HG02840 (cell line): ENCODE measurements around the gene SPAG16.
"Not testable (repeated sequence)": the region's sequence is repeated elsewhere in the genome, so short reads cannot be mapped to it uniquely, and the experiment has no call there.

Source experiments
- ATAC-seq: cut with Tn5 transposase; IDR thresholded peaks from one replicate; pipeline ENCODE4 v1.9.1; 2021; ENCODE audit warnings: mild to moderate bottlenecking, moderate library complexity, moderate number of reproducible peaks; ENCODE audit not compliant: unreplicated experiment, low FRiP score

Gene SPAG16

DNA sequence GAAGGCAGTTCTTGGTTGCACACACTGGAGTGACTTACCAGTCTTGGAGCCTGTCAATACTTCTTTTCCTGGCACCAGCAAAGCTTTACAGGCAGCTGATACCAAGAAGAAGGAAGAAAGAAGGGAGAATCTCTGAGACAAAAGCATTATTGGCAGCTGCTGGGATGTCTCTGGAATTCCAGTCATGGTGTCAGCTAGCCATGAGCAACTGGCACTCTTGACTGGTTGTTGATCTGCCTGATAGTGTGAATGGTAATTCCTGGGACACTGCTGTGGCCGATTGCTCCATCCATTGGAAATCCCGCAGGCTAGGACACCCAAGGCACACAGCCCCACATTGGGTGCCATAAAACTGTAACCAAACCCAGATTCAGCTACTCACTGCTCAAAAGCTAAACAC is 17.8 kb upstream of the SPAG16 start:
- ATAC-seq = no peak

DNA sequence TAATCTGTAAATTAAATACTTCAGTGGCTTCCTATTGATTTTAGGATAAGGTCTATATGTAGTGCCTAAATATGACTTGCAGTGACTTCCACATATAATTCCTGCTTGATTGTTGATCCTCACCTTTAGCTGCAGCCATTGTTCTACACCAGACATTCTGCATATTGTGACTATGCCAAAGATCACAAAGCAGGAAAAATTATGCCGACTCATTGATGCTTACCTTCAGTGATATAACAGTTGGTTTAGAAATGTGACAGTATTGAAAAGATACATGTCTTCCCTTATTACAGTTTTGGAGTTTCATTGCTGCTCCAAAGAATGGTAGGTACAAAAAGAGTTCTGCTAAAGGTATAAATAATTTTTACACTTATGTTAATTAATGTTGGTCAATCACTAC is 12.3 kb upstream of the SPAG16 start:
- ATAC-seq = no peak

DNA sequence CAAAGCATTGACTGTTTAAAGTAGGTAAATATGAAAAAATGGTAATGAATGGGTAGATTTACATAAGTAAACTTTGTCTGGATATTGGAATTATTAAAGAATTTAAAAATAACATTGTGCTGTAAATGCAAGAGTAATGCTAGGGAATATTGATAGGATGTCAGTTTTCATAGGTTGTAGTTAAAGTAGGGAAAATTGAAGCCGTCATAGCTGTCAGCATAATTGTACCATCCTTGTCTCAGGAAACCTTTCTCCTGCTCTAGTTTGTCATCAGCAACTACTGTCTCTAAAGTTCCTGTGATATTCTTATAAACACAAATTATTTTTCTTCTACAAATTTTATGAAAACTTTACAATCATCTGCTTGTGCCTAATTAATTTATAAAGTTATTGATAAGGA is 10.1 kb upstream of the SPAG16 start:
- ATAC-seq = no peak

DNA sequence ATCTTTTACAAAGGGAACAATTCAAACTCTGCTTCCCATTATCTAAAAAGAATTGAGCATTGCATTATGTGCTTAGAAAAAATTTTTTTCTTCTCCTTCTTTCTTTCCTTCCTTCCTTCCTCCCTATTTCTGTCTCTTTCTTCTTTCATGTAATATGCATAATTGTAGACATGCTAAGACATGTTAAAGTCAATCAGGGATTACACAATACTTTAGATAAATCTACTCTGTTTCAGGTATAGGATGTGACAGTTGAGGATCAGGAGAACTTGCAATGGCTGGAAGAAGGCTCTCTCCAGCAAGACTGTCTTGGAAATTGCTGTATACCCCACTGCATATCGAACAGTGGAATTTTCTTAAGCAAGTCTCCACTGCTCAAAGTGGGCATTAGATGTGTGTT is 9.0 kb upstream of the SPAG16 start:
- ATAC-seq = no peak

DNA sequence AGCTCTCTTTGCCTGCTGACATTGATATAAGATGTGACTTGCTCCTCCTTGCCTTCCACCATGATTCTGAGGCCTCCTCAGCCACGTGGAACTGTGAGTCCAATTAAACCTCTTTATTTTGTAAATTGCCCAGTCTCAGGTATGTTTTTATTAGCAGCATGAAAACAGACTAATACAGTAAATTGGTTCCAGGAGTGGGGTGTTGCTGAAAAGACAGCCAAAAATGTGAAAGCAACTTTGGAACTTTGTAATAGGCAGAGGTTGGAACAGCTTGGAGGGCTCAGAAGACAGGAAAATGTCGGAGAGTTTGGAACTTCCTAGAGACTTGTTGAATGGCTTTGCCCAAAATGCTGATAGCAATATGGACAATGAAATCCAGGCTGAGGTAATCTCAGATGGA is 7.1 kb upstream of the SPAG16 start:
- not testable (repeated sequence) for ATAC-seq

DNA sequence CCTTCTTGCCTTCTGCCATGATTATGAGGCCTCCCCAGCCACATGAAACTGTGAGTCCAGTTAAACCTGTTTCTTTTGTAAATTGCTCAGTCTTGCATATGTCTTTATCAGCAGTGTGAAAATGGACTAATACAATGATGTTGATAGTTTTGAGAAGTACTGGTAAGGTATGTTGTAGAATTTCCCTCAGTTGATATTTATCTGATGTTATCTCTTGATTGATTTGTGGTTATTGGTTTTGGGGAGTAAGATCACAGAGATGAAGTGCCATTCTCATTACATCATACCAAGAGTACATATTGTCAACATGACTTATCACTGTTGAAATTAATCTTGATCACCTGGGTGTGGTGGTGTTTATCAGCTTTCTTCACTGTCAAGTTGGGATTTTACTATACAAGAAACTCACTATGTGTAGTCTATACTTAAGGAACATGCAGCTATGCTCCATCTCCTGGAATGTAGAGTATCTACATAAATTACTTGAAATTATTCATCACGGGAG is 5.1 kb upstream of the SPAG16 start:
- ATAC-seq = no peak

DNA sequence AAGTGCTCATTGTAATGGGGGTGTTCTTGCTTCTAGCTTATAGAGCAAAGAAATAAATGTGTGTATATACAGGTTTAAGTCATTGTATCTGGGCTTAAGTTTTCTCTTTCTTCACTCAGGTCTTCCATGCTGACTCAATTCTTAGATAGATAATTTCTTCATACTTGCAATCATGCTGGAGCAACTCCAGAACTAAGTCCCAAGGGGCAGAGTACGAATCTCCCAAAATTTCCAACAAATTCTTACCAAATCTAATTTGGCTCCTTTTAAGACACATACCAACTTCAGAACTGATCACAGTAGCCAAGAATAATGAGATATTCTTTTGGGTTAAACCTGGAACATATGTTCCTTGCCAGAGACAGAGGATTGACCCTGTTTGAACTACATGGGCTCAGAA is 4.3 kb upstream of the SPAG16 start:
- no peak for ATAC-seq

DNA sequence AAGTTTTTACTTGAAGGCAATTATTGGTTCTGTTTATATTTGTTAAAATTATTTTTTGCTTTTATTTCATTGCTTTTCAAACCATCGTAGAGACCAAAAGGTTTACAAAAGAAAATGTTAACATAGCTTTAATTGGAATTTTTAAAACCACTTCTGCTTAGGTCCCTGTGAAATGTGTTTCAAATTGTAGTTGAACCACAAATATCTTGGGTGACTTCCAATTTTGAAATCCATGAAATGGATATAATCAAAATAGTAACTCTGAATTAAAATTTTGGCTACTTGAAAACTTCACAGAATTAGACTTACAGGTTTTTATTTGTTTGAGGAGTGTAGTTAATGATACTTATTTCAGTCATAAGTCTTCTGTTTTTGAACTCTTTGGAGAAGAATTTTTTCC is 3.1 kb upstream of the SPAG16 start:
- ATAC-seq = no peak

DNA sequence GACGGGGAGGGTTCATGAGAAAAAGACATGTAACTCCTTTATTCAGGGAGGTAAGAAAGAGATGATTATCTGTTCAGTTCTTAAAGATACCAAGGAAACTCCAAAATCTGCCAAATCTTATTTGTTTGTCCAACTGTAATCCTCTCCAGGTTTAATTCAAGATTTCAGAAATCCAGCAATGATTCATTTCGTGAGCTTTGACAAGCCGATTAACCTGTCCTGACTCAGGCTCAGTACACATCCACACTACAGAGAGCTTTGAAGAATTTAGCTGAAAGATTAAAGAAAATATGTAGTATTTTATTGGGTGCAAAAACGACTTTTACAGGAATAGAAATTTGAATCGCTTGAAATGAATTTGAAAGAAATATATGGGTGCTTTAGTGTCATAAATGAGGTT is 1.1 kb downstream of the SPAG16 start:
- no peak for ATAC-seq

DNA sequence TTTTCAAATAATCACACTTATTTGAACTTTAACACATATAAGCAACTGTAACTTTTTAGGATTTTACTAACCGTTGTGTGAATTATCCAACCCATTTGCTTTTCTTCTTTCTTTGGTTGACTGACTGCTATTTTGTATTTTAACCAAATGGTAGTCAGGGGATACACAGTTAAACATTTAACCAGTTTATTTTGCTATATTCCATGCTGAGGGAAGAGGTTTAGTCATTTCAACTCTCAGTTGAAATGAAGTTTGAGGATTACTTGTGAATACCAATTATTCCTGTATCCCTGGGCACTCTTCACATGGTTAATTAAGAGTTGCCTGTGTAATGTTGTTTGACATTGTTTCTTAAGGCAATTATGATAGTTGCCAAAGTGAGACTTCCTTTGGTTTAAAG is 1.9 kb downstream of the SPAG16 start:
- ATAC-seq = no peak

DNA sequence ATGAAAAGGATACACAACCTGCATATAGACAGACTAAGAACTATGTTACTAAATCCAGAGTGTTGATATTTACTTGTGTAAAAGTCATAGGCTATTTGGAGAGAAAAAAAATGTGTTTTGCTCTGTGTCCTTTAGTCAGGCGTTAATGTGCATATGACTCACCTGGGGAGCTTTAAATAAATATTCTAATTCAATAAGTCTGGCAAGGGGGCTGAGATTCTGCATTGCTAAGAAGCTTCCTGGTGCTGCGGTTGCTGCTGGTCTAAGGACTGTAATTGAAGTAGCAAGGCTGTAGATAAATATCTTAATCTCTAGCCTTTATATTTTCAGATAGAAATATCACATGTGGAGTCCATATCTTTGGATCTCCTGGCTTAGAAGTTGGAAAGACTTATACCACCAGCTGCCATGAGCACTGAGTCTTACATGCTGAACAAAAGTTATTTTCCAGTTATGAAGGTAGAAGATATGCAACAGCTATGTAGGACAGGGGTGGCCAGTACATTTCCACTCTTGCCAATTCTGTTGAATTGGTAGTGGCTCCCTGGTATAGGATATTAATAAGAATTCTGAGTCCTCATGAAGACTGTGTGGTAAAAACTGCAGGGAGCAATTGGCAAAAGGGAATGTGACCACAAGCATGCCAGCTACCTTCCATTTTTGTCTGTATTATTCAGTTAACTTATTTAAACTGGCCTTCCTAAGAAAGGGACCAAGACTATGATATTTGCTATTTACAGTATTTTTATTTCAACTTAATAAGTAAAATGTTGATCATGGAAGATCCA is 4.8 kb downstream of the SPAG16 start:
- ATAC-seq = no peak

DNA sequence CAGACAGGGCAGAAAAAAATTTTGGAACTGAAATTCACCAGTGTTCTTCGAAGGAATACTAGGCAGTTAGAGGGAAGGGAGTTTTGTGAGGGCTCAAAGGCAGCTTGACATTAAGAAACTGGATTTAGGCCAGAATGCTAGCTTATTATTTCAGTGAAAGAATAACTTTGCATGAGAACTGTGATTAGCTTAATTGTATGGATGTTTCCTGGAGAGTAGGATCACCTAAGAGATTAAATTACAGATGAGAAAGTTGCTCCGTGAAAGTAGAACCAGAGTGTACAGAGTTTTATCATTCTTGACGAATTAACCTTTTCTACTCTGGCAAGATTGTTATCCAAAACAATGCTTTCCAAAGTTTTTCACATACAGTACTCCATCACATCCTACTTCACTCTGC is 6.2 kb downstream of the SPAG16 start:
- ATAC-seq = no peak

DNA sequence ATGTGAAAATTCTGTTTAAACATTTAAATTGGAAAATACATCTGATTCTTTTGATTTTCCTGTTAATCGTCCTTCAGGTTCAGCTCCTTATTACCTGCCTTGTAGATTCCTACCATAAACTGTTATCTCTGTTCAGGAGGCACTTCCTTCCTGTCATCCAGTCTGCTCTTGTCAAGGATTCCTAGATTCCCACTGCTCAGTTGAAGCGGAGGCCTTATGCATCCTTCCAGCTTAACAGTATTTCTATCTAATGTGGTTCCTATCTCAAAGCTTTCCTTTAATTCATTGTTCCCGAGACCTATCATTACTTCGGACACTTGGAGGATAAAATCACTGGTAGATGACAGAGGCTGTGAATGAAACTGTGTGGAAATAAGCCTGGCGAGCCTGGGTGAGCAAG is 12.0 kb downstream of the SPAG16 start:
- no peak for ATAC-seq

DNA sequence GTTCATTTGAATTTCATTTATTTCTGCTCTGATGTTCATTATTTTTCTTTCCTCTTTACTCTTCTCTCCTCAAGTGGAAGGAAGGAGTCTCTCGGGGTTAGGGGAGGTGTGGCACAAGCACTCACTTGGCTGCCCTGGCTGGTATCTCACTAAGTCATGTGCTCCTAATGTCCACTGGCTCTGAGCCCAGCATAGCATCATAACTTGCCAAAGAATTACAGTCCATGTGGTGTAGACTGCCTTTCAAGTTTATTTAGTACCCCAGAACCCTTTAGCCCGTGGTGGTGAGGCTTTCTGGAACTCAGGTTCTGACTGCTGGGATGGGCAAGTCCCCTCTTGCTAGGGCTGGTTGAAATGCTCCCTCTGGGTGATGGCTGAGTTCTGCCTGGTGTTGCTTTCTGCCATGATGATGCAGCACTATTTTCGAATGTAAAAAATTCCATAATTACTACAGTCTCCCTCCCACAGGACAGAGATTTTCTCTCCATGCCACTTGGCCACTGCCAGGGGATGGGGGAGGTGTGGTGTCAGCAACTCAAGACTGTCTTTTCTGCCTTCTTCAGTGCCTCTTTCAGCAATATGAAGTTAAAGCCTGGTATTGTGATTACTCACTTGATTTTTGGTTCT is 22.2 kb downstream of the SPAG16 start:
- ATAC-seq = no peak

DNA sequence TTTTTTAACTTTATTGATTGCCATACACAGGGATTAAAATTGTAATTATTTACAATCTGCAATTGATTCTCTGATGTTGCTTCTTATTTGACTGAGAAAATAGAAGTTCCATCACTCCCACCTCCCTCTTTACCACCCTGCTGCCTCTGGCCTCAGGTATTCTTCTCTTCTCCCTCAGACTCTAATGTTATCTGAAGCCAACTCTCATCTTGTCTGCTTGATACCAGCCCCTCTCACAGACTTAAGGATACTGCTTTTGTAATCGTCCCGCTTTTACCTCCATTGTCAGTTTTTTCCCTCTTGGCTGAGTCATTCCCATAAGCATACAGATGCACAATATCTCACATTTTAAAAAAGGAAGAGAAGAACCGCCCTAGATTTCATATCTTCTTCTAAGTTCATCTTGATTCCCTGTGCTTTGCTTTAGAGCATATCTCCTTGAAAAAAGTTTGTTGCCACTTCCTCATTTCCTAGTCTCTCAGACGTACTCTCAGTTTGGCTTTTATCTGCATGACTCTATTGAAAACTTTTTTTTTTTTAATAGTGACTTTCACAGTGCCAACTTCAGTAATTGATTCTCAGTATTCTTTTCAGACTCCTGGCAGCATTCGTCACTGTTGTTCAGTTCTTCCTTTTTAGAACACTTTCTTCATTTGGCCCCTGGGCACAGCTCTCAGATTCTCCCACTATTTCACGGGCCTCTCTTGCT is 31.1 kb downstream of the SPAG16 start:
- ATAC-seq = no peak

DNA sequence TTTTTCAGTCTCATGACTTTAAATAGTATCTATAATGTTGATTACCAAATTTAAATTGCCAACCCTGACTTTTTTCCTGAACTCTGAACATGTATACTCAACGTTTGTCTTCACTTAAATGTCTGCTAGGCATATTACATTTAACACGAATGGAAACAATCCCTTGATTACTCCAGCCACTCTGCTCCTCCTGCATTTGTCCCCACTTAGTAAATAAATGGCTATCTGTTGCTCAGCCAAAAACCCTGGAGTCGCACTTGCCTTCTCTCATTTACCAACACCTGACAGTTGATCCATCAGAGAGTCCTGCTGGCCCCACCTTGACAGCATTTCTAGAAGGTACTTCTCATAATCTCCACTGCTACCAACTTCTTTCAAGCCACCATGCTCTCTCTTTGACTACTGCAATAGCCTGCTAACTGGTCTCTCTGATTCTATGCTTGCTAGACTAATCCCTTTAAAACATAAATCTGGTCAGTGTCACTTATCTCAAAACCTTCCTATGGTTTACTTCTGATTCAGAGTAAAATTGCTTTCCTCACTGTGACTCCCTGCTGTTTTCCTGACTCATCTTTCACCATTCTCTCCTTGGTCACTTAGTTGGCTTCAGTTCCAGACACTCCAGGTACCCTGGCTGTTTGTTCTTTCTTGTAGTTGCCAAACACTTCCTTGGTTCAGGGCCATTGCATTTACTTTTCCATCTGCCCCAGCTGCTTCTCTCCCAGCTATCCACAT is 31.9 kb downstream of the SPAG16 start:
- ATAC-seq = no peak

DNA sequence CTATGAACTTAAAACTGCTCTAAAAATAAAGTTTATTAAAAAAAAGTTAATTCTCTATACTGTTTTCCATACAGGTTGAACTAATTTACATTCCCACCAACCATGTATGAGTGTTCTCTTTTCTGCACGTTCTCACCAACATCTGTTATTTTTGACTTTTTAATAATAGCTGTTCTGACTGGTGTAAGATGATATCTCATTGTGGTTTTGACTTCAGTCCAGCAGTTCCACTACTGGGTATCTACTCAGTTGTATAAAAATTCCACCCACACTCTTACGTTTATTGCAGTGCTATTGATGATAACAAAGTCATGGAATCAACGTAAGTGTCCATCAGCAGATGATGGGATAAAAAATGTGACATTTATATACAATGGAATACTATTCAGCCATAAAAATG is 33.7 kb downstream of the SPAG16 start:
- ATAC-seq = no peak

DNA sequence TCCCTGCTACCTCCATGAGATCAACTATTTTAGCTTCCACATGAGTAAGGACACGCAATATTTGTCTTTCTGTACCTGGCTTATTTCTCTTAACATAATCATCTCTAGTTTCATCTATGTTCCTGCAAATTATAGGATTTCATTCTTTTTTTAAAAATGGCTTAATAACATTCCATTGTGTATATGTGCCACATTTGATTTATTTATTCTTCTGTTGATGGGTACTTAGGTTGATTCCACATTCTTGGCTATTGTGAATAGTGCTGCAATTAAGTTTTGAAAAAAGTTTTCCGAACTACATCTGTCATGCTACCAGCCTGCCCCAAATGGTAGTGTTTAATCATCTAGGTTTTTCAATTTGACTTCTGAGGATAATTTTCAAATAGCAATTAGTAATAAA is 36.3 kb downstream of the SPAG16 start:
- ATAC-seq = no peak

DNA sequence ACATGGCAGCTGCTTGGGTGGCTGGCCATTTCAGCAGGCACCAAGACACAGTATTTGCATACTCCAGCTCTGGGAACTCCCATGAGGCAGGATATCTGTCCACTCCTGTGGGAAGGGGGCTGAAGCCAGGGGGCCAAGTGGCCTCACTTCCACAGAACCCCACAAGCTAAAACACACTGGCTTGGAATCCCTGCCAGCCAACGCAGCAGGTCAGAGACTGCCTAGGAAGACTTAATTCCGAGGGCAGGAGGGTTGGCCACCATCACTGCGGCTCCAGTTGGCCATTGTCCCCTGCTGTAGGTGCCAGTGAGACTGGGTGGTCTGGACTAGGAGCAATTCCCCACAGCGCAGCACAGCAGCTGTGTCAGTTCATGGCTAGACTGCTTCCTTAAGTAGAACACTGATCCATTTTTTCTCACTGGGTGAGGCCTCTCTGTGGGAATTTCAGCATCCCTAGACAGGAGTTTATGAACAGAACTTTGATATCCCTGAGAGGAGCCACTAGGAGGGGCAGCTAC is 52.0 kb downstream of the SPAG16 start:
- ATAC-seq = no peak

DNA sequence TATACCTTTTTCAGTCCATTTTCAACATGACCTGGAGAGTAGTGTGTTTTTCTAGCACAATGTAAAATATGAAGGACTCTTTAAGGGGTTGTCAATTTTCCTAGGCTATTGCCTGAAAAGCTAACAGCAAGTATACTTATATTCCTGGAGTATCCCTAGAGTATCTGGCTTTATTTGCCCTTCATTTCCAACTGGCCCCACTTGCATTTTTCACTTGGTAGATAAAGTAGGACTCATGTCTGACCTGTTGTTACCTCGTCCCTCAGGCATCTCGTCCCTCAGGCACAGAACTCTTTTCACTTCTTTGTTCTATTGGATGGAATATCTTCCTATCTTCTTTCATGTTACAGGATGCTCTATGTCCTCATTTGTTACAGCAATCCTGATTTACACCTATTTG is 69.2 kb downstream of the SPAG16 start:
- ATAC-seq = no peak

DNA sequence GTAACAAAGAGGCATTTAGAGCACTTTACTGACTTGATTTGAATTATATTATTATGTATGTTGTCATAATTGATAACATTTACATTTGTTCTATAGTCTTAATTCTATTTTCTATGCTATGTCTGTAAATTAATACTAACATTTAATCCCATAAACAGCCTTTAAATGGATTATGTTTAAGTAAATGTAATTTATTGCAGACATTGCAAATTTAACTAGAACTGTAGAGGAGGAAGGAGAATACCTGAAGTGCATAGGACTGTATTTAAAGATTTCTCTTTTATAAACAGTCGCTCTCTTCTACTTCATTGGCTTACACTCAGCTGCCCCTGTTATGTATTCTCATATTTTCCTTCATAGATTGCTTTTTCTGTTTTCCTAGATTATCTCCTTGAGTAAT is 92.4 kb downstream of the SPAG16 start:
- no peak for ATAC-seq
